ENCODE data around the gene DPF3. TPM values are rescaled to one million over a fixed set of nuclear protein-coding genes. Genes with fewer than 3 reads are reported as not detected.
A peak's percentile ranks its signal among the peaks of the same experiment; 100 is the strongest.

The DPF3 gene
- total and polyA plus RNA-seq, 12 donors: 0.91 to 6.0 (median 2.9) TPM

DNA sequence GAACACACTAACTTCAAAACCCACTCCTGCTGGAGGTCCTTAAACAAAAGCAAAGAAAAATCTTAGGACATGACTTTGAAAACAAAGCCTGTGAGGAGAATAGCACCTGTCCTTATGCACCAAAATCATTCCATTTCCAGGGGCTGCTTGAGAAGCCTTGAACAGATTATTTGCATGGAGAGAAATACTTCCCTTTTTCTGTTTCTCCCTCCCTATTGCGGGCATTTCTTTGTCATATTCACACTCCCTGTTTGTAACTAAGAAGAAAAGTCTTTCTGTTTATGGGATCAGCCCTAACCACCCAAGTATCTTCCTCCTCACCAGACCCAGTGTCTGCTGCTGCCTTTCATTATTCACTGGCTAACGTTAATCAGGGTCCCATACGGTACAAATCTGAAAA is 218.8 kb downstream of the DPF3 start:
- 62 to 74% (median 70%) methylated on average over 3 of the region's 3 CpGs for WGBS, 4 donors
- intact Hi-C loops (cut with DNase I): no loop called here
- no peaks in the 10 kb centered on the region for H3K36me3 ChIP-seq (replicated peaks in 1 of 2)
- no peak overlapping the region for H3K27ac ChIP-seq
- no peaks in the 10 kb centered on the region for H3K4me1 ChIP-seq (replicated peaks in 1 of 2)
- no peak for TF ChIP-seq POLR2A (IDR thresholded peaks at IDR 0.05)
- TF ChIP-seq, protein P1, sequence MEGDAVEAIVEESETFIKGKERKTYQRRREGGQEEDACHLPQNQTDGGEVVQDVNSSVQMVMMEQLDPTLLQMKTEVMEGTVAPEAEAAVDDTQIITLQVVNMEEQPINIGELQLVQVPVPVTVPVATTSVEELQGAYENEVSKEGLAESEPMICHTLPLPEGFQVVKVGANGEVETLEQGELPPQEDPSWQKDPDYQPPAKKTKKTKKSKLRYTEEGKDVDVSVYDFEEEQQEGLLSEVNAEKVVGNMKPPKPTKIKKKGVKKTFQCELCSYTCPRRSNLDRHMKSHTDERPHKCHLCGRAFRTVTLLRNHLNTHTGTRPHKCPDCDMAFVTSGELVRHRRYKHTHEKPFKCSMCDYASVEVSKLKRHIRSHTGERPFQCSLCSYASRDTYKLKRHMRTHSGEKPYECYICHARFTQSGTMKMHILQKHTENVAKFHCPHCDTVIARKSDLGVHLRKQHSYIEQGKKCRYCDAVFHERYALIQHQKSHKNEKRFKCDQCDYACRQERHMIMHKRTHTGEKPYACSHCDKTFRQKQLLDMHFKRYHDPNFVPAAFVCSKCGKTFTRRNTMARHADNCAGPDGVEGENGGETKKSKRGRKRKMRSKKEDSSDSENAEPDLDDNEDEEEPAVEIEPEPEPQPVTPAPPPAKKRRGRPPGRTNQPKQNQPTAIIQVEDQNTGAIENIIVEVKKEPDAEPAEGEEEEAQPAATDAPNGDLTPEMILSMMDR (IDR thresholded peaks at IDR 0.05): no peak
- H3K9me3 ChIP-seq (replicated peaks in 1 of 3): no peaks in the 10 kb centered on the region
- no peaks in the 10 kb centered on the region for H3K27me3 ChIP-seq
- DNase-seq: no peak
- no peak overlapping the region for H3K4me3 ChIP-seq

DNA sequence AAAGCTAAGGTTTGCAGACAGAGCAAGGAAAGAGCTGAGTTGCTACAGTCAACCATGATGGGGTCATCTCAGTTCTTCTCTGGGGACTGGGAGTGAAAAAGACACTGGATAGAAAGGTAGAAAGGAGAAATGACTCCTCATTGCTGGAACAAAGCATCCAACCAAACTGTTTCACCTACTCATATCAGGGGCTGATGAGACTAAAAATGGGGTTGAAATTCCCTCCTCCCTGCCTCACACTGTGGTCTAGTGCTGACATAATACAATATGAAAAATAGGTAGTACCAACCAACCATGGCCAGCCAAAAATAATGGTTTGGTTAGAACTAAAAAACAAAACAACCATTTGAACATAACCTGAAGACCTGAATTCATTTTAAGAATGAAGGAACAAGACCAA is 220.7 kb downstream of the DPF3 start:
- Histone ChIP-seq H3K4me3 (no peak overlapping the region), H3K36me3 (replicated peaks in 1 of 2) (no peaks in the 10 kb centered on the region), H3K27ac (no peak overlapping the region), H3K9me3 (replicated peaks in 1 of 3) (no peaks in the 10 kb centered on the region), H3K27me3 (no peaks in the 10 kb centered on the region), H3K4me1 (replicated peaks in 1 of 2) (no peaks in the 10 kb centered on the region)
- TF ChIP-seq, protein P1 (IDR thresholded peaks at IDR 0.05): no peak
- no peak for TF ChIP-seq POLR2A (IDR thresholded peaks at IDR 0.05)
- DNase-seq: no peak
- intact Hi-C loops (cut with DNase I): no loop called here

DNA sequence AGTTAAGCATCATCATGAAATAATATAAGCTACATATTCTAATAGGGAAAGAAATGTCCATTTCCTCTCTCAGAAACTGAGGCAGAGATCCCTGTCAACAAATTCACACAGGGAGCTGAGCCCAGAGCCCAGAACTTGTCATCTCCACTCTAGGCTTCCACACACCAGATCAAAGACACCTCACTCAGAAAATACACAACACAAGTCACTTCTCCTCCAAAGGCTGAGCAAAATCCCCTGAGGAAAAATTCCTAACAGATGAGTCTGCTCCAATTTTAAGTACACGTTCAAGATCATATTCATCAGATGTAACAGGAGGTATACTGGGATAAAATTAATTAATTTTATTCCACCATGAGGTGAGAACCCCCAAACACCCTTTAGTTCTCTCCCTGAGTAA is 227.3 kb downstream of the DPF3 start:
- intact Hi-C loops (cut with DNase I): no loop called here
- Histone ChIP-seq H3K9me3 (replicated peaks in 1 of 3) (no peaks in the 10 kb centered on the region), H3K27ac (no peak overlapping the region), H3K4me1 (replicated peaks in 1 of 2) (no peaks in the 10 kb centered on the region), H3K36me3 (replicated peaks in 1 of 2) (no peaks in the 10 kb centered on the region), H3K4me3 (no peak overlapping the region), H3K27me3 (no peaks in the 10 kb centered on the region)
- no peak for TF ChIP-seq POLR2A (IDR thresholded peaks at IDR 0.05)
- TF ChIP-seq, protein P1 (IDR thresholded peaks at IDR 0.05): no peak
- DNase-seq: no peak
- 0 to 85% (median 52%) methylated on average over 1 of the region's 1 CpG for WGBS, 4 donors

DNA sequence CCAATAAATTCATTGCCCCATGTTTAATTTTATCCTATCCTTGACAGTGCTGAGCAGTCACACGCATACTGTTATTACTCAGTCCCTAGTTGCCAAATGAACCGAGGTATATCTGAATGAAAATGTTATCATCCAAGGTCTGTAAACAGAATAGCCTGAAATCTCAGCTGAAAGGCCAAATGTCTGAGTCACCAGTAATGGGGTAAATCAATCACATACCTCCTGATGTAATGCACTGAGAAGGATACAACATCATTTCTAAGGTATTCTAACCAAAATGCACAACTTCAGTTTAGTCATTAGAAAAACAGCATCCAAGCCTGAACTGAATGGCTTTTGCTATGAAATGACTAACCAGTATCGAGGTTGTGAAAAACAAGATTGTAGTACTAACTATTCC is 228.6 kb downstream of the DPF3 start:
- H3K4me3 ChIP-seq: no peak overlapping the region
- no peaks in the 10 kb centered on the region for H3K9me3 ChIP-seq (replicated peaks in 1 of 3)
- H3K36me3 ChIP-seq (replicated peaks in 1 of 2): no peaks in the 10 kb centered on the region
- no peaks in the 10 kb centered on the region for H3K4me1 ChIP-seq (replicated peaks in 1 of 2)
- intact Hi-C loops (cut with DNase I): no loop called here
- 35 to 58% (median 48%) methylated on average over 3 of the region's 3 CpGs for WGBS, 4 donors
- DNase-seq: peak in 2 of 7 donors; percentile 10 to 27
- H3K27ac ChIP-seq: peak overlapping the region in 1 of 5 donors; percentile 65
- H3K27me3 ChIP-seq: no peaks in the 10 kb centered on the region
- no peak for TF ChIP-seq POLR2A (IDR thresholded peaks at IDR 0.05)
- TF ChIP-seq, protein P1 (IDR thresholded peaks at IDR 0.05): no peak

Data from adrenal gland (tissue), 12 donors.